ENCODE results near the gene TIMM9.

DNA sequence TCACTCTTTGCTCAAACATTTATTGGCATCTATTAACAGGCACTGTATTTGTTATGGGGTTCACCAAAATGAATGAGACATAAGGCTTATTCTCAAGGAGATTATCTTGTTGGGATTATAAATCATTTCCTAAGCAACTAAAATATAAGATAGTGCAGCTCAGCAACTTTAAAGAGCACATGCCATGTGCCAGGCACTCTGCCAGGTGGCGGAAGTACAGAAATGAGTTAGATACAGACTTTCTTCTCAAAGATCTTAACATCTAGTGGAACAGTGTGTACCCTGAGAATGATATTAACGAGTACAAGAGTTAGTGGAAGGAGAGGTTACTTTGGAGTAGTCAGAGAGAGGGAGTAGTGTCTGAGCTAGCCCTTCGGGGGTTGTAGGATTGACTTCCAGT, 60.0 kb downstream of the TIMM9 start:
- TF ChIP-seq, protein P1, sequence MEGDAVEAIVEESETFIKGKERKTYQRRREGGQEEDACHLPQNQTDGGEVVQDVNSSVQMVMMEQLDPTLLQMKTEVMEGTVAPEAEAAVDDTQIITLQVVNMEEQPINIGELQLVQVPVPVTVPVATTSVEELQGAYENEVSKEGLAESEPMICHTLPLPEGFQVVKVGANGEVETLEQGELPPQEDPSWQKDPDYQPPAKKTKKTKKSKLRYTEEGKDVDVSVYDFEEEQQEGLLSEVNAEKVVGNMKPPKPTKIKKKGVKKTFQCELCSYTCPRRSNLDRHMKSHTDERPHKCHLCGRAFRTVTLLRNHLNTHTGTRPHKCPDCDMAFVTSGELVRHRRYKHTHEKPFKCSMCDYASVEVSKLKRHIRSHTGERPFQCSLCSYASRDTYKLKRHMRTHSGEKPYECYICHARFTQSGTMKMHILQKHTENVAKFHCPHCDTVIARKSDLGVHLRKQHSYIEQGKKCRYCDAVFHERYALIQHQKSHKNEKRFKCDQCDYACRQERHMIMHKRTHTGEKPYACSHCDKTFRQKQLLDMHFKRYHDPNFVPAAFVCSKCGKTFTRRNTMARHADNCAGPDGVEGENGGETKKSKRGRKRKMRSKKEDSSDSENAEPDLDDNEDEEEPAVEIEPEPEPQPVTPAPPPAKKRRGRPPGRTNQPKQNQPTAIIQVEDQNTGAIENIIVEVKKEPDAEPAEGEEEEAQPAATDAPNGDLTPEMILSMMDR (optimal IDR thresholded peaks at IDR 0.05 in 1 of 3, IDR thresholded peaks at IDR 0.05 in 1 of 3, conservative IDR thresholded peaks at IDR 0.05 in 1 of 3; ENCODE audit: extremely low read depth in 1 of 3, insufficient read depth in 2 of 3, low read length in 3 of 3) = no peak
- no peak for TF ChIP-seq EZH2 (IDR thresholded peaks at IDR 0.05; ENCODE audit: low read length)
